ENCODE data around the gene TM7SF3. TPM values are rescaled to one million over a fixed set of nuclear protein-coding genes. Genes with fewer than 3 reads are reported as not detected.

Gene TM7SF3
- total RNA-seq, 2 experiments from 2014 or later: 8.3 to 9.5 TPM

- Histone ChIP-seq H3K9me3 (ENCODE audit: control insufficient read depth in 1 of 2, insufficient read depth in 1 of 2, low read length in 2 of 2) (peaks cover 4 to 13% of the 10 kb centered on the region in 2 experiments), H3K4me1 (ENCODE audit: insufficient read depth, low read length) (no peaks in the 10 kb centered on the region), H3K4me3 (ENCODE audit: low read length) (no peak overlapping the region), H3K36me3 (ENCODE audit: insufficient read depth, low read length) (peaks cover 39% of the 10 kb centered on the region), H3K27ac (ENCODE audit: low read depth in 1 of 2, low read length in 2 of 2) (no peak overlapping the region), H3K27me3 (ENCODE audit: control insufficient read depth in 1 of 2, insufficient read depth in 2 of 2, low read length in 2 of 2) (no peaks in the 10 kb centered on the region)
- TF ChIP-seq, protein P1, sequence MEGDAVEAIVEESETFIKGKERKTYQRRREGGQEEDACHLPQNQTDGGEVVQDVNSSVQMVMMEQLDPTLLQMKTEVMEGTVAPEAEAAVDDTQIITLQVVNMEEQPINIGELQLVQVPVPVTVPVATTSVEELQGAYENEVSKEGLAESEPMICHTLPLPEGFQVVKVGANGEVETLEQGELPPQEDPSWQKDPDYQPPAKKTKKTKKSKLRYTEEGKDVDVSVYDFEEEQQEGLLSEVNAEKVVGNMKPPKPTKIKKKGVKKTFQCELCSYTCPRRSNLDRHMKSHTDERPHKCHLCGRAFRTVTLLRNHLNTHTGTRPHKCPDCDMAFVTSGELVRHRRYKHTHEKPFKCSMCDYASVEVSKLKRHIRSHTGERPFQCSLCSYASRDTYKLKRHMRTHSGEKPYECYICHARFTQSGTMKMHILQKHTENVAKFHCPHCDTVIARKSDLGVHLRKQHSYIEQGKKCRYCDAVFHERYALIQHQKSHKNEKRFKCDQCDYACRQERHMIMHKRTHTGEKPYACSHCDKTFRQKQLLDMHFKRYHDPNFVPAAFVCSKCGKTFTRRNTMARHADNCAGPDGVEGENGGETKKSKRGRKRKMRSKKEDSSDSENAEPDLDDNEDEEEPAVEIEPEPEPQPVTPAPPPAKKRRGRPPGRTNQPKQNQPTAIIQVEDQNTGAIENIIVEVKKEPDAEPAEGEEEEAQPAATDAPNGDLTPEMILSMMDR (IDR thresholded peaks at IDR 0.05): no peak
- DNase-seq (no peak), ATAC-seq (ENCODE audit: poor library complexity) (no peak)
- ChIA-PET CTCF (no interaction called here), POLR2A (no interaction called here)
- Mint-ChIP-seq H3K27ac (no peak overlapping the region), H3K4me3 (no peak overlapping the region), H3K9me3 (peaks cover 3% of the 10 kb centered on the region), H3K27me3 (no peaks in the 10 kb centered on the region), H3K36me3 (ENCODE audit: low read depth) (peaks cover 79% of the 10 kb centered on the region), H3K4me1 (ENCODE audit: low read depth) (no peaks in the 10 kb centered on the region)
- intact Hi-C loops (cut with DNase I, micrococcal nuclease): no loop called here
These were observed 20.6 kb upstream of the TM7SF3 start for GRCh38 chr12:27034607-27035293.

DNA sequence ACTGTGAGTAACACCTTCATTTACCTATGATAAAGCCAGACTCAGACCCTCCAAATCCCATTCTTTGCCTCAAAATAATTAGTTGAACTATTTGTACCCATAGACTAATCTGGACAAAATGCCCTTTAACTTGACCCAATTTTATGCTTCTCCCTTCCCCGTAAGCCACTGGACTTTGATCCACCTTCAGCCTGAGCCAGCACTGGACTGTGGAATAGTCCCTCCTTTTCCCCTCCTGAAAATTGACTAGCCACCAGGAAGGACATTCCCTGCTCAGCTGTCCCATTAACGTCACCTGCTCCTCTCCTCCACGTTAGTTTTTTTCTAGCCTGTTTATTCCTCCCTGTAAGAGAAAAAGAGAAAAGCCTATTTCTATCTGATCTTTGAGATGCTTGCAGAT, 18.5 kb upstream of the TM7SF3 start:
- H3K36me3 ChIP-seq (ENCODE audit: insufficient read depth, low read length): peaks cover 54% of the 10 kb centered on the region

GRCh38 chr12:27031531-27031930, 17.3 kb upstream of the TM7SF3 start:
- H3K27ac Mint-ChIP-seq: no peak overlapping the region
- CTCF ChIA-PET: no interaction called here

More for the DNA sequence above, 18.5 kb upstream of the TM7SF3 start:
- no peak overlapping the region for H3K27ac ChIP-seq (ENCODE audit: low read depth in 1 of 2, low read length in 2 of 2)
- ChIA-PET CTCF (no interaction called here), POLR2A (no interaction called here)
- Mint-ChIP-seq H3K27me3 (no peaks in the 10 kb centered on the region), H3K9me3 (no peaks in the 10 kb centered on the region), H3K36me3 (ENCODE audit: low read depth) (peaks cover 84% of the 10 kb centered on the region), H3K27ac (no peak overlapping the region), H3K4me1 (ENCODE audit: low read depth) (no peaks in the 10 kb centered on the region), H3K4me3 (no peak overlapping the region)
- TF ChIP-seq, protein P1 (IDR thresholded peaks at IDR 0.05): no peak
- no peak overlapping the region for H3K4me3 ChIP-seq (ENCODE audit: low read length)
- no peaks in the 10 kb centered on the region for H3K9me3 ChIP-seq (ENCODE audit: control insufficient read depth in 1 of 2, insufficient read depth in 1 of 2, low read length in 2 of 2)
- H3K27me3 ChIP-seq (ENCODE audit: control insufficient read depth in 1 of 2, insufficient read depth in 2 of 2, low read length in 2 of 2): no peaks in the 10 kb centered on the region
- intact Hi-C loops (cut with DNase I, micrococcal nuclease): no loop called here
- ATAC-seq (ENCODE audit: poor library complexity) (no peak), DNase-seq (no peak)
- H3K4me1 ChIP-seq (ENCODE audit: insufficient read depth, low read length): no peaks in the 10 kb centered on the region

More at GRCh38 chr12:27031531-27031930, 17.3 kb upstream of the TM7SF3 start:
- no peaks in the 10 kb centered on the region for H3K9me3 ChIP-seq (ENCODE audit: control insufficient read depth in 1 of 2, insufficient read depth in 1 of 2, low read length in 2 of 2)
- no peaks in the 10 kb centered on the region for H3K9me3 Mint-ChIP-seq
- DNase-seq (no peak), ATAC-seq (ENCODE audit: poor library complexity) (no peak)
- no peaks in the 10 kb centered on the region for H3K4me1 ChIP-seq (ENCODE audit: insufficient read depth, low read length)
- no peaks in the 10 kb centered on the region for H3K27me3 ChIP-seq (ENCODE audit: control insufficient read depth in 1 of 2, insufficient read depth in 2 of 2, low read length in 2 of 2)
- no peak overlapping the region for H3K4me3 Mint-ChIP-seq
- TF ChIP-seq, protein P1 (IDR thresholded peaks at IDR 0.05): no peak
- POLR2A ChIA-PET: no interaction called here
- H3K4me3 ChIP-seq (ENCODE audit: low read length): no peak overlapping the region
- H3K27ac ChIP-seq (ENCODE audit: low read depth in 1 of 2, low read length in 2 of 2): no peak overlapping the region
- H3K27me3 Mint-ChIP-seq: no peaks in the 10 kb centered on the region
- peaks cover 89% of the 10 kb centered on the region for H3K36me3 Mint-ChIP-seq (ENCODE audit: low read depth)
- H3K36me3 ChIP-seq (ENCODE audit: insufficient read depth, low read length): peaks cover 61% of the 10 kb centered on the region
- no peaks in the 10 kb centered on the region for H3K4me1 Mint-ChIP-seq (ENCODE audit: low read depth)
- intact Hi-C loops (cut with DNase I, micrococcal nuclease): no loop called here

All from CD4-positive, alpha-beta T cell (primary cell).